ENCODE results near the gene SOX6. TPM values are rescaled to one million over a fixed set of nuclear protein-coding genes. Genes with fewer than 3 reads are reported as not detected.

Gene SOX6
- total RNA-seq, 1 experiment from 2014 or later: not detected

DNA sequence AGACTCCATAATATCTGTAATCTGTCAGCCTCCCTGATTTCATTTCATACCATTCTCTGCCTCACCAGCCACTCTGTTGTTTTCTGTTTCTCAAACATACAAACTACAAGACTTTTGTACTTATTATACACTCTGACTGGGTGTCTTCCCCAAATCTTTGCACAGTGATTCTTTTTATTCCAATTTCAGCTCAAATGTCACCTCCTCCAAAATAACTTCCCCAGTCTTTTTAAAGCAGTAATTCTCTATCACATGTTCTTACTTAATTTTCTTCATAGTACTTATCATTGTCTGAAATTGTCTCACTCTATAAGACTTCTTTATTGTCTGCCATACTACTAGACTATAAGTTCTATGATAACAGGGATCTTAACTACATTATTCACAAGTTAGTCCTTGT is 19.6 kb downstream of the SOX6 start:
- no peak for DNase-seq
- H3K27me3 Mint-ChIP-seq (ENCODE audit: low read depth): peaks cover 3% of the 10 kb centered on the region; the same call in 1 of the 2 replicates
- H2AK5ac ChIP-seq (ENCODE audit: insufficient read length, low read length): no peak overlapping the region
- H3K4me1 ChIP-seq (ENCODE audit: insufficient read depth, low read length): no peaks in the 10 kb centered on the region
- no peaks in the 10 kb centered on the region for H3K36me3 Mint-ChIP-seq (ENCODE audit: insufficient read depth in 1 of 3, low read depth in 3 of 3)
- H3K27ac ChIP-seq (ENCODE audit: insufficient read length, low read depth, low read length): no peak overlapping the region
- no peak overlapping the region for H3K27ac Mint-ChIP-seq
- H4K5ac ChIP-seq (ENCODE audit: insufficient read length, low read depth, low read length): no peak overlapping the region
- no peaks in the 10 kb centered on the region for H3K79me1 ChIP-seq (ENCODE audit: insufficient read depth, low read depth, low read length, poor library complexity, severe bottlenecking)
- no peaks in the 10 kb centered on the region for H3K4me1 Mint-ChIP-seq
- no peak overlapping the region for H2AFZ ChIP-seq (ENCODE audit: low read length)
- H3K9me3 Mint-ChIP-seq: no peaks in the 10 kb centered on the region
- no peak overlapping the region for H3K9ac ChIP-seq (ENCODE audit: extremely low read depth, insufficient read length, low read length)
- H3K4me3 Mint-ChIP-seq: no peak overlapping the region
- H2BK120ac ChIP-seq (ENCODE audit: low read depth, low read length, poor library complexity, severe bottlenecking): no peak overlapping the region
- no peak overlapping the region for H3K18ac ChIP-seq (ENCODE audit: insufficient read length, low read depth, low read length)
- H4K91ac ChIP-seq (ENCODE audit: insufficient read length, low read depth, low read length): no peak overlapping the region
- no peak overlapping the region for H3K4me2 ChIP-seq (ENCODE audit: insufficient read depth, insufficient read length, low read length)
- H3K27me3 ChIP-seq (ENCODE audit: insufficient read depth, low read length): no peaks in the 10 kb centered on the region
- H2BK20ac ChIP-seq (ENCODE audit: low read depth, low read length, poor library complexity, severe bottlenecking): no peak overlapping the region
- no peak overlapping the region for H2BK12ac ChIP-seq (ENCODE audit: insufficient read length, low read depth, low read length)
- no peaks in the 10 kb centered on the region for H4K20me1 ChIP-seq (ENCODE audit: control insufficient read depth, insufficient read depth, insufficient read length)
- TF ChIP-seq, protein P1, sequence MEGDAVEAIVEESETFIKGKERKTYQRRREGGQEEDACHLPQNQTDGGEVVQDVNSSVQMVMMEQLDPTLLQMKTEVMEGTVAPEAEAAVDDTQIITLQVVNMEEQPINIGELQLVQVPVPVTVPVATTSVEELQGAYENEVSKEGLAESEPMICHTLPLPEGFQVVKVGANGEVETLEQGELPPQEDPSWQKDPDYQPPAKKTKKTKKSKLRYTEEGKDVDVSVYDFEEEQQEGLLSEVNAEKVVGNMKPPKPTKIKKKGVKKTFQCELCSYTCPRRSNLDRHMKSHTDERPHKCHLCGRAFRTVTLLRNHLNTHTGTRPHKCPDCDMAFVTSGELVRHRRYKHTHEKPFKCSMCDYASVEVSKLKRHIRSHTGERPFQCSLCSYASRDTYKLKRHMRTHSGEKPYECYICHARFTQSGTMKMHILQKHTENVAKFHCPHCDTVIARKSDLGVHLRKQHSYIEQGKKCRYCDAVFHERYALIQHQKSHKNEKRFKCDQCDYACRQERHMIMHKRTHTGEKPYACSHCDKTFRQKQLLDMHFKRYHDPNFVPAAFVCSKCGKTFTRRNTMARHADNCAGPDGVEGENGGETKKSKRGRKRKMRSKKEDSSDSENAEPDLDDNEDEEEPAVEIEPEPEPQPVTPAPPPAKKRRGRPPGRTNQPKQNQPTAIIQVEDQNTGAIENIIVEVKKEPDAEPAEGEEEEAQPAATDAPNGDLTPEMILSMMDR (conservative IDR thresholded peaks at IDR 0.05): no peak
- no peak overlapping the region for H3K4ac ChIP-seq (ENCODE audit: low read depth, low read length)
- no peak overlapping the region for H3K14ac ChIP-seq (ENCODE audit: insufficient read depth, low read length)
- no peak overlapping the region for H3K56ac ChIP-seq (ENCODE audit: insufficient read length, low read depth, low read length)
- no peak overlapping the region for H4K8ac ChIP-seq (replicated peaks; ENCODE audit: insufficient read length, low read depth, low read length)
- H3K23ac ChIP-seq (ENCODE audit: insufficient read length, low read depth, low read length): no peak overlapping the region
- no peak overlapping the region for H3T11ph ChIP-seq (ENCODE audit: low read length)
- H2BK5ac ChIP-seq (ENCODE audit: insufficient read length, low read length): no peak overlapping the region
- H3K79me2 ChIP-seq (ENCODE audit: insufficient read depth, low read length): no peaks in the 10 kb centered on the region
- no peaks in the 10 kb centered on the region for H3K9me3 ChIP-seq (ENCODE audit: control insufficient read depth, low read depth, low read length)
- no peak overlapping the region for H2BK15ac ChIP-seq (ENCODE audit: low read depth, low read length)
- no peaks in the 10 kb centered on the region for H3K23me2 ChIP-seq (ENCODE audit: insufficient read length, low read depth, low read length, poor library complexity, severe bottlenecking)
